Parathyroid adenoma (tissue), 2 donors: ENCODE measurements around the gene WDR44.

Experiments used
- H2AFZ ChIP-seq: fragments of 300-600 bp; sonication (generic); one replicate; pipeline ENCODE4 v1.7.0; 2017; ENCODE audit warnings: antibody characterized with exemption, mild to moderate bottlenecking
- H3K27ac ChIP-seq: fragments of 300-600 bp; sonication (generic); one replicate; pipeline ENCODE4 v1.7.0; 2017
- H3K27me3 ChIP-seq: fragments of 300-600 bp; sonication (generic); one replicate; pipeline ENCODE4 v1.7.0; 2017; ENCODE audit warnings: low read length; ENCODE audit not compliant: control insufficient read depth, insufficient read depth
- H3K36me3 ChIP-seq: fragments of 300-600 bp; sonication (generic); one replicate; pipeline ENCODE4 v1.7.0; 2017; ENCODE audit warnings: low read length; ENCODE audit not compliant: control insufficient read depth, insufficient read depth
- H3K4me1 ChIP-seq: fragments of 300-600 bp; sonication (generic); one replicate; pipeline ENCODE4 v1.7.0; 2017; ENCODE audit warnings: control low read depth
- H3K4me2 ChIP-seq: fragments of 300-600 bp; sonication (generic); one replicate; pipeline ENCODE4 v1.7.0; 2017; ENCODE audit warnings: low read length
- H3K4me3 ChIP-seq: fragments of 300-600 bp; sonication (generic); one replicate; pipeline ENCODE4 v1.7.0; 2017; ENCODE audit warnings: low read depth, low read length
- H3K79me2 ChIP-seq: fragments of 300-600 bp; sonication (generic); one replicate; pipeline ENCODE4 v1.7.0; 2017; ENCODE audit warnings: control low read depth
- H3K9ac ChIP-seq: fragments of 300-600 bp; sonication (generic); one replicate; pipeline ENCODE4 v1.7.0; 2017; ENCODE audit warnings: mild to moderate bottlenecking
- H3K9me3 ChIP-seq: fragments of 300-600 bp; sonication (generic); one replicate; pipeline ENCODE4 v1.7.0; 2017; ENCODE audit warnings: low read length; ENCODE audit not compliant: control insufficient read depth
- TF ChIP-seq, protein P1 (sequence below): fragments of 300-600 bp; sonication (generic); IDR thresholded peaks from one replicate; pipeline ENCODE4 v1.7.0; 2017; ENCODE audit warnings: antibody characterized with exemption, mild to moderate bottlenecking
- donor health status: primary hyperparathyroidism.

Gene WDR44

GRCh38 chrX:118346258-118347094, 570 bp downstream of the WDR44 start:
- no peaks in the 10 kb centered on the region for H3K27me3 ChIP-seq
- H3K79me2 ChIP-seq: no peaks in the 10 kb centered on the region
- H3K4me2 ChIP-seq: peak overlapping the region; percentile 68
- H3K9me3 ChIP-seq: no peaks in the 10 kb centered on the region
- peak overlapping the region; percentile 61 for H3K4me3 ChIP-seq
- peaks cover 6% of the 10 kb centered on the region for H3K4me1 ChIP-seq
- peak overlapping the region; percentile 86 for H3K27ac ChIP-seq
- TF ChIP-seq, protein P1, sequence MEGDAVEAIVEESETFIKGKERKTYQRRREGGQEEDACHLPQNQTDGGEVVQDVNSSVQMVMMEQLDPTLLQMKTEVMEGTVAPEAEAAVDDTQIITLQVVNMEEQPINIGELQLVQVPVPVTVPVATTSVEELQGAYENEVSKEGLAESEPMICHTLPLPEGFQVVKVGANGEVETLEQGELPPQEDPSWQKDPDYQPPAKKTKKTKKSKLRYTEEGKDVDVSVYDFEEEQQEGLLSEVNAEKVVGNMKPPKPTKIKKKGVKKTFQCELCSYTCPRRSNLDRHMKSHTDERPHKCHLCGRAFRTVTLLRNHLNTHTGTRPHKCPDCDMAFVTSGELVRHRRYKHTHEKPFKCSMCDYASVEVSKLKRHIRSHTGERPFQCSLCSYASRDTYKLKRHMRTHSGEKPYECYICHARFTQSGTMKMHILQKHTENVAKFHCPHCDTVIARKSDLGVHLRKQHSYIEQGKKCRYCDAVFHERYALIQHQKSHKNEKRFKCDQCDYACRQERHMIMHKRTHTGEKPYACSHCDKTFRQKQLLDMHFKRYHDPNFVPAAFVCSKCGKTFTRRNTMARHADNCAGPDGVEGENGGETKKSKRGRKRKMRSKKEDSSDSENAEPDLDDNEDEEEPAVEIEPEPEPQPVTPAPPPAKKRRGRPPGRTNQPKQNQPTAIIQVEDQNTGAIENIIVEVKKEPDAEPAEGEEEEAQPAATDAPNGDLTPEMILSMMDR: no peak
- H3K9ac ChIP-seq: peak overlapping the region; percentile 29
- no peaks in the 10 kb centered on the region for H3K36me3 ChIP-seq
- peak overlapping the region; percentile 85 for H2AFZ ChIP-seq

- peaks cover 6% of the 10 kb centered on the region for H3K4me1 ChIP-seq
- H3K27me3 ChIP-seq: no peaks in the 10 kb centered on the region
- H3K36me3 ChIP-seq: no peaks in the 10 kb centered on the region
- H3K9me3 ChIP-seq: no peaks in the 10 kb centered on the region
- no peaks in the 10 kb centered on the region for H3K79me2 ChIP-seq
- peak overlapping the region; percentile 85 for H2AFZ ChIP-seq
- TF ChIP-seq, protein P1: no peak
- H3K27ac ChIP-seq: peak overlapping the region; percentile 86
- H3K4me2 ChIP-seq: peak overlapping the region; percentile 68
- peak overlapping the region; percentile 61 for H3K4me3 ChIP-seq
- H3K9ac ChIP-seq: no peak overlapping the region
Measured at GRCh38 chrX:118347131-118347530, 1.2 kb downstream of the WDR44 start.

DNA sequence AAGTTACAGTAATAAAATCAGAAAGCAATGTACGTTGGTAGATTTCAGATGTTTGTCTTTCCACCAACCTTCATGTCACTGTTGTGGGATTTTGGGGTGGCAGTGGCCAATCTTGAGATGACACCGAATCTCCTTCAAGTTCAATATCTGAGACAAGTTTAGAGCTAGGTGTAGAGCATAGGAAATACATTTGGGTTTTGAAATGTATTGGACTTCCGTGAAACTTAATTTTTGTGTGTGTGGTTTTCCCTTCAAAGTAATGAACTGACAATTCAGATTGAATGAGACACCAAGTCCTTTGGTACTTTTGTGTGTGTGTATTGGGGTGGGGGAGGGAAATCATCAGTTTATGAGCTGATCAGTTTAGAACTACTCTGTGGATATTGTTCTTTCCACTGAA, 1.8 kb downstream of the WDR44 start:
- Histone ChIP-seq H3K79me2 (no peaks in the 10 kb centered on the region), H3K36me3 (no peaks in the 10 kb centered on the region), H3K9me3 (no peaks in the 10 kb centered on the region), H3K4me1 (peaks cover 6% of the 10 kb centered on the region), H3K4me2 (no peak overlapping the region), H3K27me3 (no peaks in the 10 kb centered on the region), H3K27ac (no peak overlapping the region), H2AFZ (no peak overlapping the region), H3K4me3 (peak overlapping the region; percentile 61), H3K9ac (no peak overlapping the region)
- TF ChIP-seq, protein P1: no peak

GRCh38 chrX:118348186-118348810, 2.4 kb downstream of the WDR44 start:
- Histone ChIP-seq H3K9ac (no peak overlapping the region), H2AFZ (no peak overlapping the region), H3K4me3 (no peak overlapping the region), H3K4me2 (no peak overlapping the region), H3K27me3 (no peaks in the 10 kb centered on the region), H3K9me3 (no peaks in the 10 kb centered on the region), H3K79me2 (no peaks in the 10 kb centered on the region), H3K27ac (no peak overlapping the region), H3K4me1 (peaks cover 6% of the 10 kb centered on the region), H3K36me3 (no peaks in the 10 kb centered on the region)
- TF ChIP-seq, protein P1: no peak
